Activated CD4-positive, alpha-beta T cell treated with anti-CD3 and anti-CD28 coated beads for 1 hour (primary cell): Measurements from ENCODE around the gene FGF14.
"Not testable (repeated sequence)": the region's sequence is repeated elsewhere in the genome, so short reads cannot be mapped to it uniquely, and the experiment has no call there.

ENCODE experiments used
- DNase-seq: peaks from one replicate; pipeline ENCODE4 v3.0.0-alpha.2; 2020

Gene FGF14

DNA sequence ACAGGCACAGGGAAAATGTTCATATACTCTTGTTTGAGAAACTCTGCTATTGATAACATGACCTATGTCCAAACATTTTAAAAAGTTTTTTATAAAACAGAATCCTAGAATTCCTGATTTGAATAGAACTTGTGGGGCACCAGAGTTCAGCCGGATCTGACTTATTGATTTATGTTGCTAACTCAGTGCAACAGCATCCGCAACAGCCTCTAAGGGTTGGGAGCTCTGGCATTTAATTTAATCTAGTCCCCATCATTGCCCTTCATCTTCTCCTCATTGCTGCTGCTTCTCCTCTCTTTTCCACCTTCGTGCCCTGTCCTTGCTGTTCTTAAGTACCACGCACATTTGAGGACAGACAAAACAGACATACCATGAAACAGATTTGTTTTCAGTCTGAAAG, 214.5 kb downstream of the FGF14 start:
- DNase-seq, result no peak

- no peak for DNase-seq
These were observed 216.4 kb downstream of the FGF14 start for GRCh38 chr13:102185375-102185984.

DNA sequence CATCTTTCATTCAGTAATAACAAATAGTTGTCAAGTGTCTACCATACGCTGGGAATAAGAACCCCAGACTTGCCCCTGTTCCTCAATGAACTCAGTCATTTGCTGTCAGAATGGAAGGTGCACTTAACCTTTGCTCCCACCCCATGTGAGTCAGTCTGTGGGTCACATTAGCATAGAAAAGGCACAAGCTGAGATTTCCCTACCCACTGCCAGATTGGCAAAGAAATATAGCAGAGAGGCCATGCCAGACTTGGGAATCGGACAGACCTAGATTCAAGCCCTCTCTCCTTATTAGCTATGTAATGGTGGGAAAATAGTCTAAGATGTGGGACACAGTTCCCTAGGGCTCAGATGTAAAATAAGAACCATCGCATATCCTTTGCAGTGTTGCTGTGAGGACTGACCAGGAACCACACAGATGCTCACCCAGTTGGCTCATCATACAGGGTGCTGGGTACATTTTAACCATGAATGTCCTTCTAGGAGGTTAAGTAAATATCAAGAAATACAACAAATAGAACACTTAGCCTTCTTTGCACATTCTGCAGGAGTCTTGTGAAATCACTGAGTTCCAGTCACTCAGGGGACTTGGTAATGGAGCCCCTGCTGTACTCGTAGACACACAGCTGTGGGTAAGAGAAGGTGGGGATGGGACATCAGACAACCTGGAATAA, 218.2 kb downstream of the FGF14 start:
- DNase-seq, result no peak

DNA sequence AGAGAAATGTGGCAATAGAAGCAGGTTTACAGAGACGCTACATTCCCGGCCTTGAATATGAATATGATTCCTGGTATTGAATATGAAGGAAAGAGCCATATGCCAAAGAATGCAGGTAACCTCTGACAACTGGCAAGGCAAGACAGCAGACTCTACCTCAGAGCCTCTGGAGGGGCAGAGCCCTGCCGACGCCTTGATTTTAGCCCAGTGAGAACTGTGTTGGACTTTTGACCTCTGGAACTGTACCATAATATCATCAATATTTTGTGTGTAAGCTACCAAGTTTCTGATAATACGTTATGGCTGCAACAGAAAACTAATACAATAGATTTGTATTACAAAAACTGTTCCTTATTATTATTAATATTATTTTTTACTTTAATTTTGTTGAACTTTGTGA, 219.7 kb downstream of the FGF14 start:
- no peak for DNase-seq

GRCh38 chr13:102177431-102177830, 224.4 kb downstream of the FGF14 start:
- DNase-seq, result no peak

DNA sequence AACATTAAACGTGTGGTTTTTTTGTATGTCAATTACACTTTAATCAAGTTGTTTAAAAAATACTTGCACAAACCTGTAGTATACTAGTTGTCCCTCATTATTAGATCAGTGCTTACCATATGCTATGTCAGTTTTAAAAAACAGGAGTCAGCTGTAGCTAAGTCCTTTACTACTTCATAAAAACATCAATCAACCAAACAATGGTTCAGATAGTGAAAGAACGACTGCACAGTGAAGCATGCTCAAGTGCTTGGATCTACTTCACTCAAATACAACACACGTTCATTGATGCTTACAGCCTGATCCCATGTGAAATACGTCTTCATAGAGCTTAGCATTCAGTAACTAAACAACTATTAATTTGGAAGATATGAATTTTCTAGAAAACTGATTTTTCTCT, 225.0 kb downstream of the FGF14 start:
- no peak for DNase-seq

- no peak for DNase-seq
These were observed 229.4 kb downstream of the FGF14 start for GRCh38 chr13:102172406-102172805.

DNA sequence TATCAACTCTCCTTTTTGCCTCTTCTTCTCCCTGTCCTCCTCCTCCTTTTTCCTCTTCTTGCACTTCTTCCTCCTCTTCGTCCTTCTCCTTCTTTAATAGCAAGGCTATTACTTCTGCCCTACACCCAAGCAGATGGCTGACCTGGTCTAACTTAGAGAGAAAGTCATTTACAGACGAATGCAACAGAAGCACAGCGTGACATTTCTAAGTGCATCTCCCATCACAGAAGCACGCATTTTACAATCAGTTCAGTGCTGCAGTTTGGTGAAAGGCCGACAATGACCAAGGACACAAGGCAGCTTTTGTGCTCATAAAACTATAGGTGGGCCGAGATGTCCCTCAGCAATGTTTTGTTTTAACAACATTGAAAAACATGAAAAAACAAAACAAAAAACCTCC, 231.5 kb downstream of the FGF14 start:
- no peak for DNase-seq

DNA sequence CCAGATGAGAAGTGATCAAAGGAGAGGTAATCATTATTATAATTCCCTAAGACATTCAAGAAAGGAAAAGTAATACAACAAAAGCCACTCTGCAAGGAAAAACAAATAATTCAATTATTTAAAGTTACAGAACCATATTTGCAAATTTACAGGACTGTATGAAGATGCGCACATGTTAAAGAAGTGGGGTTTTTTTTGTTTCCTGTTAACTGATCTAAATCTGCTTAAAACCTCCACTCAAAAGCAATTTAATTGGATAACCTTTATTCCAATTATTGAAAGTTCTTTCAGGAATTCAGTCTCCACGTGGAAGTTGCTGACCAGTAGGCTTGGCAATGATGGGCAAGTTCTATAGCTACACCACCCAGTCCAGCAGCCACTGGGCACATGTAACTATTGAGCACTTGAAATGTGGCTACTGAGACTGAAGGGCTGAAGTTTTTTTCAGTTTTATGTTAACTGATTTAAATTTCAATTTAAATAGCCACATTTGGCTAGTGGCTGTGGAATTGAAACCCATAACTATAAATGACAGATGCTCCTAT, 232.3 kb downstream of the FGF14 start:
- DNase-seq, result no peak

DNA sequence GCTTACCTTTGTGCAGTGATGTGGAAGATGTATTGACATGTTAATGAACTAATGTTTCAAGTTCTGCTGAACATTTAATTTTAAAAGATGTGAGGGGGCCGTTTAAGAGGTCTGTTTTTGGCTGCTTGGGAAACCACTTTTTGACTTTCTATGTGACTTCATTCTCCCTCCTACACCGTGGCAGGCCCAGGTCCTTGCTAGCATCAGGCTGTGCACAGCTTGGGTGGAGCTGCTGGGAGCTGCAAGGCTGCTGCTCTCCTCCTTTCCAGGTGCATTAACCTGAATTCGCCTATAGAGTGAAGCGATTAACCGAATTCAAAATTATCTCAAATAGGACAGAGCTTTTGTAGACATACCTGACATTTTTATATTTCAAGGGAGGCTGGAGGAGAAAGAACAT, 249.1 kb downstream of the FGF14 start:
- no peak for DNase-seq

- DNase-seq, result no peak
These were observed 254.5 kb downstream of the FGF14 start for GRCh38 chr13:102147353-102147752.

- no peak for DNase-seq
These were observed 256.1 kb downstream of the FGF14 start for GRCh38 chr13:102145750-102146149.

- DNase-seq, result no peak
These were observed 259.4 kb downstream of the FGF14 start for GRCh38 chr13:102142473-102142826.

- DNase-seq, result no peak
These were observed 260.0 kb downstream of the FGF14 start for GRCh38 chr13:102141625-102142472.

DNA sequence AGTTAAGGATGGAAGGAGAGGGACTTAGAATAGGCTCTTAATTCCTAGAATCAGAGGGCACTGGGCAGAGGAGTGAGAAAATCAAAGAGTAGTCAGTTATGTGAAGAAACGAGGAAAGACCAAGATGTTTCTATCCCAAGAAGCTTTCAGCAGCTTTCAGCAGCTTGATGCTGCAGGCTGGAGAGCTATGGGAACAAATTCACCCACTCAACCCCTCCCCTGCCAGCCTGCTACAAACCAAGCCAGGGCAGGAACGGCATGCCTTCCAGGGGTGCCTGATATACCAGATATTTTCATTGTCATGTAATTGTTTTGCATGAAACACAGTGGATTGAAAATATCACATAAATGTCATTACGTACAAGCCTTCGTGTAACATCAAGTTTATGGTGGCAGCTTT, 262.2 kb downstream of the FGF14 start:
- DNase-seq, result no peak

GRCh38 chr13:102138635-102139190, 263.1 kb downstream of the FGF14 start:
- no peak for DNase-seq

- DNase-seq, result not testable (repeated sequence)
These were observed 263.9 kb downstream of the FGF14 start for GRCh38 chr13:102137904-102138303.

GRCh38 chr13:102136735-102137296, 265.0 kb downstream of the FGF14 start:
- DNase-seq, result no peak

DNA sequence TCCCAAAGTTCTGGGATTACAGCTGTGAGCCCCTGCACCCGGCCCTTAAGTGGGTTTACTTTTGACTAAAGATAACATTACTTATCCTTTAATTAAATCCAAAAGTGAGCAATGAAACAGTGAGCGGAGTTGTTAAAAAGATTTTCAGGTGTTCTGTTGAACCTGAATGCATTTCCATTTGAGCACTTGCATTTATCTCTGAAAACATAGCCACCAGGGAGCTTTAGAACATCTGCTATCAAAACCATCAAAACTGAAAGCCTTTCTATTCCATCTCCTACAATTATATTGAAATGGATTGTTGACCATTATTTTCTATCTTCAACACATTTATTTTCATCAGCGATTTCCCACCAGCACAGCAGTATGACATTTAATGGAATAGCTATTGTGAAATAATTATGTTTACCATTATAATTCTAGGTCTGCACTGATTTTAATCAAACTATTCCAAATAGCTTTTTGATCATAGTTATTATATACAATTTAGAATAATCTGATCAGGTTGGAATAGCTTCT, 269.0 kb downstream of the FGF14 start:
- no peak for DNase-seq

GRCh38 chr13:102131246-102131645, 270.6 kb downstream of the FGF14 start:
- no peak for DNase-seq

GRCh38 chr13:102128216-102128810, 273.5 kb downstream of the FGF14 start:
- no peak for DNase-seq

DNA sequence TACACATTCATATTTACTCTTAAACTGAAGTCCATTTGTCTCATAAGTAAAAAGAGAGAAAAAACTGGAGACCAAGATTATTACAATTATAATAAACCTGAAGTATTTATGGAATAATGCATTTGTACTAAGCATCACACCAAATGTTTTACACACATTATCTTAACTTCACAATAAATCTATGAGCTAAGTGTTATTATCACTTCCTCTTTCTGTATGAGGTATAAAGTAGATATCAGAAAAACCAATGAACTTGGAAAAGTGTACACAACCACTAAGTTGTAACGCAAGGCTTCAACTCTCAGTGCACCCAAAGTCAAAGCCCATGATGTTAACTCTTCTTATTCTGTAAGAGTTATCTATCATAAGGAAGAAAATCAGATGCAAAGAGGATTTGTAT, 274.7 kb downstream of the FGF14 start:
- DNase-seq, result no peak

DNA sequence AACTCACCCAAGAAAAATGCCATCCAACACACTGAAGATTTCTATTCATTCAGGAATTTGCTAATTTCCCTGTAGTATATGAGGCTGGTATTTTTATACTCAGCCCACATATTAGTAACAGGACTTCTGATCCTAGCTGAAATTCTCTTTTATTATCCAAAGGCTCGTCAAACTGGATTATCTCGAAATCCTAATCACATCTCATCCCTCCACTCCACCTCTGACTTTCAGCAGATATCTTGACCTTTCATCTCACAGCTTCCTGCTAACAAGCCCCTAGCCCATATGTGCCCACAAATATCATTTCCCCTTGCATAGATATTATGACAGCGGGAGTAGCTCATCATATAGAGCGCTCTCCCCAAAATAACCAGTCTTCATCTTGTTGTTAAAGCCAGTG, 279.7 kb downstream of the FGF14 start:
- DNase-seq, result no peak
